NCI-H2227 (cell line): ENCODE results near the gene BOD1.
"Not testable (repeated sequence)": the region's sequence is repeated elsewhere in the genome, so short reads cannot be mapped to it uniquely, and the experiment has no call there.

Experiments used
- DNase-seq: peaks from one replicate; lab custom pipeline; 2025; ENCODE audit not compliant: unreplicated experiment; lab: John Stamatoyannopoulos, UW

Gene BOD1

GRCh38 chr5:173620784-173621183 lies 4.3 kb upstream of the BOD1 start:
- no peak for DNase-seq

GRCh38 chr5:173618927-173619519 lies 2.6 kb upstream of the BOD1 start:
- DNase-seq = peak; percentile 67

GRCh38 chr5:173615884-173616576 lies 420 bp downstream of the BOD1 start:
- DNase-seq = peak; percentile 73

GRCh38 chr5:173614591-173614990 lies 1.9 kb downstream of the BOD1 start:
- DNase-seq = no peak

GRCh38 chr5:173613433-173614159 lies 2.9 kb downstream of the BOD1 start:
- no peak for DNase-seq

GRCh38 chr5:173612948-173613347 lies 3.5 kb downstream of the BOD1 start:
- no peak for DNase-seq

GRCh38 chr5:173611706-173612105 lies 4.7 kb downstream of the BOD1 start:
- DNase-seq = no peak

GRCh38 chr5:173604141-173604540 lies 12.3 kb downstream of the BOD1 start:
- DNase-seq = no peak

GRCh38 chr5:173602423-173602822 lies 14.0 kb downstream of the BOD1 start:
- DNase-seq = no peak

GRCh38 chr5:173598686-173599085 lies 17.8 kb downstream of the BOD1 start:
- no peak for DNase-seq

GRCh38 chr5:173597304-173597703 lies 19.1 kb downstream of the BOD1 start:
- DNase-seq = no peak

- DNase-seq = no peak
Observed at GRCh38 chr5:173595841-173596240, 20.6 kb downstream of the BOD1 start.

- no peak for DNase-seq
Observed at GRCh38 chr5:173594061-173594460, 22.4 kb downstream of the BOD1 start.

GRCh38 chr5:173592050-173592669 lies 24.3 kb downstream of the BOD1 start:
- DNase-seq = peak; percentile 0

- no peak for DNase-seq
Observed at GRCh38 chr5:173591056-173591514, 25.4 kb downstream of the BOD1 start.

GRCh38 chr5:173590436-173591055 lies 25.9 kb downstream of the BOD1 start:
- no peak for DNase-seq

GRCh38 chr5:173586133-173586532 lies 30.3 kb downstream of the BOD1 start:
- DNase-seq = not testable (repeated sequence)

- no peak for DNase-seq
Observed at GRCh38 chr5:173583346-173583745, 33.1 kb downstream of the BOD1 start.

- DNase-seq = no peak
Observed at GRCh38 chr5:173582216-173583111, 34.0 kb downstream of the BOD1 start.
